CD4-positive, alpha-beta T cell treated with Interleukin-2 at 100 ng/mL for 4 hours (primary cell): Measurements from ENCODE around the gene ATF3.

Experiments used
- DNase-seq: peaks from one replicate; pipeline ENCODE4 v3.0.0-alpha.2; 2020; ENCODE audit warnings: low spot score

The ATF3 gene

DNA sequence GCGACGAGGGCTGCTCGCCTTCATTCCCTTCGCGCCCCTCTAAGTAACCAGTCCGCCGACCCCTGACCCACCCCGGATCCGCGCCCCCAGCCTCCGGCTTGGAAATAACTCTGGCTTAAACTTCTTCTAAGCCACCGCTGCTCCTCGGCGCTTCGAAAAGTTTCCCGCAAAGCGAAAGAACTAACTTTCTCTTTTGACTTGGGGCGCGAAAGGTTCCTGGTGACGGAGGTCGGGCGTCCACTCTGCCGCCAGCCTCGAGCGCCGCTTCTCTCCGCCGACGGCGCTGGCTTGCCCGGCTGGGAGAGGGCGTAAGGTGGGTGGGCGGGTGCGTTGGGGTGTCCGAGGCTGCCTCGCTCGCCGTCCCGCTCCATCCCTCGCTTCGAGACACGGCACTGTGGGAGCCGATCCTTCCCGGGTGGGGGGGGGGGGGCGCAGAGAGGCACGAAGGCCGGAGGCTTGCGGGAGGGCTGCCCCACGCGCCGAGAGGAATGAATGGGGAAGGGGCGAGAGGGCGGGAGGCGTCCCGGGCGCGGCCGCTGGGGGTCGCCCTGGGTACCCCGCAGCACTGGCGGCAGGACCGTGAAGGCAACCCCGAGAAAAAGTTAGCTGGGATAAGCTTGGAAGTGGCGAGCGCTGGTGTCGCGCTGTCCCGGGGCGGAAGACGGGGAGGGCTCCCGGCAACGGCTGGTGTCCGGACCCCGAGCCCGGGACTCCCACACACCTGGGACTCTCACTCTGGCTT, 569 bp downstream of the ATF3 start:
- peak; percentile 49 for DNase-seq

DNA sequence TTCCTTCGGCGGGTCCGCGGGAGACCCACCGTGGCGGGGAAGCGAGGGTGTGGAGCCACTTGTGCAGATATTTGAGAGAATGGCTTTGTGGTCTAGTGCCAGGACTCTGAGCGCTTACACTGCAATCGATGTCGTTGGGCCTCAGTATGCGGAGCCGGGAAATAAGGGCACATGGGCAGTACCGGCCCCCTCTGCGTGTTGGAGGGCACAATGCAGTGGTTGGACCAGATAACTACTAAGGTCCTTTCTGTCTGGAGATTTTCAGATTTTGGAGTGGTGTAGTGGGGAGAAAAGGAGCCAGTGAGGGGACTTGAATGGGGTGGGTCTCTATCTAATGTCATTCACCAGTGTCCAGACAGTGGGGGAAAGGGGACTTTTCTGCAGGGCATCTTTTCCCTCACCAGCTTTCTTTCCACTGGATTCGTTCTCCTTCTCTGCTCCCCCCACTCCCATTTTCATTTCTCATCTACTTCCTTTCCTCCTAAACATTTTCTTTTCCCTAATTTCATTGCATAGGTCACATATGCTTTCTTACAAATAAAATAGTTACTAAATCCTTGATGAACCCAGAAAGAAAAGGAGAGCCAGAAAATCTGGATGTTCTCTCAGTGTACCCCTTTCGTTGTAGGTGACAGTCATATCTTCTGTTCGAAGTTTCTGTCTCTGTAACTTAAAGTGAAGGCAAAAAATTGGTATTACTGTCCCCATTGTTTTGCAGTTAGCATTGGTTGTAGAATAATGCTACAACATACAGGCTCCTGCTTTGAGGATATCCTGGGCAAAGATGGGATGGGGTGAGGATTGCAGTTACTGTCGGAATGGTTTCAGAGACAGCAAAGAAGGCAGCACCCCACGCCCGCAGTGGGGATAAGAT, 1.4 kb downstream of the ATF3 start:
- no peak for DNase-seq

- DNase-seq, result no peak
Observed at GRCh38 chr1:212610575-212610967, 2.0 kb downstream of the ATF3 start.

DNA sequence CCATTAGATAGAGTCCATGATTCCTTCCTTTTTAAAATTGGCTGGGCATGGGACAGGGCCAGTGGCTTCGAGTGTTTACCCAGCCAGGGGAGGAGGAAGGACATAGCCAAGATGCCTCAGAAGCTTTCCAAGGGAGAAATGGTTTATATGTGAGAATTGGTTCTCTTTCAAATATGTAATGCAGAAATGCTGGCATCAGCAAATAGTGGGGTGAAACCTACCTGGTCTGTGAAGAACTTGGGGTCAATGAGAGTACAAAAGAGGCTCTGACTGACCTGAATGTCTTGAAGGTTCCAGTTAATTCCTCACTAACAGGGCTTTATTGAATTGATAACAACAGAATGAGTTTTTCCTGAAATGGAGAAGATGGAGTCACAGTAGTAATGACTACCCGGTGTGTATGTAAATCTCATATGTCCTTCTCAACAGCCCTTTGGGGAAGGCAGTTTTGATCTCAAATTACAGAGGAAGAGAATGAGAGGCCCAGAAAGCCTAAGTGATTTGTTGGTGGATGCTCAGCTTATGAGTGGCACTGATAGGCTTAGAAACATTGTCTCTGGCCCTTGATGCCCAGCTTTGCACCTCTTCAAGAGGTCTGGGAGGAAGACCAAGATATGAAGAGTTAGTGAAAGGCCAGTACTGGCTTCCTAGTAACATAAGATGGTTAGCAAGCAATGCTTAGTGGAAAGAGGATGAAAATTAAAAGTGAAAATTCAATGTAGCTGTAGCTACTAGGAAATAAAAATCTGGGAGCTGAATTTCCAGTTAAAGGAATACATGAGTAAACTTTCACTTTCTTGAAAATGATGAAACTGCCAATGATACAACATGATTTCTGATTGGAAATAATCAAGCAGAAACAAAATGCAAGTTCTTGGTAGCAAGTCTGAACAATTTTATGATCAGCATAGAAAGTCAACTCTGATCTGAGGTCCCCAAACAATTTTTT, 2.7 kb downstream of the ATF3 start:
- no peak for DNase-seq

DNA sequence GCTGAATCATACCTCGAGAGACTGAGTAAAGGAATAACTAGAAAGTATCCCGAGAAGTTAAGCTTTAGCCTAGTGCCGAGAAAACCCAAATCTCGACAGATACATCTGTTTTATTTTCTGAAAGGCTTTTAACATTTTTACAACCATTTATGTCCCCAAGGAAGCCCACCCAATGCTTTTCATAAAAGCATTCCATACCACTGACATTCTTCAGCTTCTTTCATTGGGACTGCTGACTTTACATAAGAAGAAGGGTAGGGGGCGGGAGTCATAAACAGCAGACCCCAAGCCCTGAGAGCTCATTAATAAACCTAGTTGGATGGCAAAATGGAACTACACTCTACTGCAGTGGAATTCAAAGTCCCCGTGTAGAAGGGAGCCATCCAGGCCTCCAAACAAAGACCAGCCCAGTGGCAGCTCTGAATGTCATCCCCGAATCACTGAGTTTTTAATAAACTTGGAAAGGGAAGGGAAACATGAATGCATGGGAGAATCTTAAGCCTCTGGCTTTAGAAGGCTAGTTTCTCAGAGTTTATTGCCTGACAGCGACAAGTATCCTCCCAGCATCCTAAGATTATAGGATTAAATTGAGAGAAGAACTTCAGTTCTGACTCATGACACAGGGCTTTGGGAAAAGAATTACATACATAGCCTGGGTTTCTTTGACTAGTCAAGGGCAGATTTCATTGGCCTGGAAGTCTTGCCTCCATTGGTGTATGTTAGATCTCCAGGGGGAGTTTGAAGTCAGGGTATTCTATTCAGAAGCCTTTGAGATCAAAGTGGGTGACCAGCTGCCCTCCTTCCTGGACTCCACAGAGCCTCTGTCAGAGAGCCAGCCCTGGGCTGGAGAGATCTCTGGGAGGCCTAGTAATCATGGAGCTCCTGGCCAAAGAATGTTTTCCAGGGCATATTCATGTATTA, 3.7 kb downstream of the ATF3 start:
- DNase-seq, result no peak

GRCh38 chr1:212613440-212614335, 5.1 kb downstream of the ATF3 start:
- DNase-seq, result no peak

DNA sequence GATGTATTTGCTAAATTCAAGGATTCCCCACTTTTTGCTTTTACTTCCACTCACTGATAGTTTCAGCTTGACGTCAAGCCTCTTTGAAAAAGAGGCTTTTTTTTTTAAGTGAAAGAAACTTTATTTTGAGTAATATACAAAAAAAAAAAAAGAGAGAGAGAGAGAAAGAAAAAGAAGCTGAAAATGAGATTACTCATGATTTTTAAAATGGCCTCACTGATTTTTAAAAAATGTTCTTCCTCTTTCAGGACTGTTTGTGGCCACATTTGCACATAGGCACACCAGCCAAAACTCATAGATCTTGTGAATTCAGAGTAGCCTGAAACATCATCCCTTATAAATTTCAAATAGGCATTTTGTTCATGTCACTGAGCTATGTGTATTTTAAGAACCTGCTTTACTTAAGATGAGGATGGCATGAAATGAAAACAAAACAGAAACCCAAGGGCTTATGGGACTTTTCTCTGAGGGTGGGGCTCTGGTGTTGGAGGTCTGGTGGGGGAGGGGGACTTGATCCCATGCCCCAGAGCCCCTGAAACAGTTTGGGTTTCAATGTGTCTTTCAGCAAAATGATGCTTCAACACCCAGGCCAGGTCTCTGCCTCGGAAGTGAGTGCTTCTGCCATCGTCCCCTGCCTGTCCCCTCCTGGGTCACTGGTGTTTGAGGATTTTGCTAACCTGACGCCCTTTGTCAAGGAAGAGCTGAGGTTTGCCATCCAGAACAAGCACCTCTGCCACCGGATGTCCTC, 6.1 kb downstream of the ATF3 start:
- DNase-seq, result no peak

DNA sequence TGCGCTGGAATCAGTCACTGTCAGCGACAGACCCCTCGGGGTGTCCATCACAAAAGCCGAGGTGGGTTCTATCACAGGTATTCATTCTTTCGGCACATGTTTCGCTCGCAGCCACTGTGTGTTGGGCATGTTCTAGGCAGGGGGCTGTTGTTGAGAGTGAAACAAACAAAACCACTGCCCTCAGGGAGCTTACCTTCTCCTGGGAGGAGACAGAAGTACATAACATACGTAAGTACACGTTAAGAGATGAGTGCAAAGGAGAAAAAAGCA, 6.6 kb downstream of the ATF3 start:
- no peak for DNase-seq

GRCh38 chr1:212618466-212619210, 10.1 kb downstream of the ATF3 start:
- no peak for DNase-seq

DNA sequence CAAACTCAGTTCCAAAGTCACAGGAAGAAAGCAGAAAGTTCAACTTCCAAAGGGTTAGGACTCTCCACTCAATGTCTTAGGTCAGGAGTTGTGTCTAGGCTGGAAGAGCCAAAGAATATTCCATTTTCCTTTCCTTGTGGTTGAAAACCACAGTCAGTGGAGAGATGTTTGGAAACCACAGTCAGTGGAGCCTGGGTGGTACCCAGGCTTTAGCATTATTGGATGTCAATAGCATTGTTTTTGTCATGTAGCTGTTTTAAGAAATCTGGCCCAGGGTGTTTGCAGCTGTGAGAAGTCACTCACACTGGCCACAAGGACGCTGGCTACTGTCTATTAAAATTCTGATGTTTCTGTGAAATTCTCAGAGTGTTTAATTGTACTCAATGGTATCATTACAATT, 11.7 kb downstream of the ATF3 start:
- DNase-seq, result no peak

GRCh38 chr1:212621043-212621948, 12.7 kb downstream of the ATF3 start:
- DNase-seq, result no peak

GRCh38 chr1:212621949-212622305, 13.4 kb downstream of the ATF3 start:
- DNase-seq, result no peak

DNA sequence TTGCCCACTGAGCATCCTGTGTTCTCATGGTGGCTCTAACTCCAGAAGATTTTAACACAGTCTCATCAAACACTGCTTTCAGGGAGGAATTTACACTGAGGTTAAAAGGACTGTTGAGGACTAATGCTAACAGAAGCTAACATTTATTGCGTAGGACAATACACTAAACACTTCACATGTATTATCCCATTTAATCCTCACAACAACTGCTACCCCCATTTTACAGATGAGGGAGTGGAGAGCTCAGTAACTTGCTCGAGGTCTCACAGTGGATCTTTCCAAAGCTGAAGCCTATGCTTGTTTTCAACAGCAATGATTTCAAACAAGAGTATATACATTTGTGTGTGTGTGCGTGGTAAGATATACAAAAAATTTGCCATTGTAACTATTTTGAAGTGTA, 13.9 kb downstream of the ATF3 start:
- no peak for DNase-seq

DNA sequence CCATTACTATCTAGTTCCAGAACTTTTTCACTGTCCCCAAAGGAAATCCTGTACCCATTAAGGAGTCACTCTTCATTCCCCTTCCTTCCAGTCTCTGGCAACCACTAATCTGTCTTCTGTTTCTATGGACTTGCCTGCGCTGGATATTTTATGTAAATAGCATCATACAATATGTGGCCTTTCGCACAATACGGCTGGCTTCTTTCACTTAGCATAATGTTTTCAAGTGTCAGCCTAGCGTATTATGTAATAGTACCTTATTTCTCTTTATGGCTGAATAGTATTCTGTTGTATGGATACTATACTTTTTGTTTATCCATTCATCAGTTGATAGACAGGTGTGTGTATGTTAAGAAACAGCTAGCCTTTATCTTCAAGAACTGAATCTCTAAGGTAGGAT, 14.3 kb downstream of the ATF3 start:
- no peak for DNase-seq

DNA sequence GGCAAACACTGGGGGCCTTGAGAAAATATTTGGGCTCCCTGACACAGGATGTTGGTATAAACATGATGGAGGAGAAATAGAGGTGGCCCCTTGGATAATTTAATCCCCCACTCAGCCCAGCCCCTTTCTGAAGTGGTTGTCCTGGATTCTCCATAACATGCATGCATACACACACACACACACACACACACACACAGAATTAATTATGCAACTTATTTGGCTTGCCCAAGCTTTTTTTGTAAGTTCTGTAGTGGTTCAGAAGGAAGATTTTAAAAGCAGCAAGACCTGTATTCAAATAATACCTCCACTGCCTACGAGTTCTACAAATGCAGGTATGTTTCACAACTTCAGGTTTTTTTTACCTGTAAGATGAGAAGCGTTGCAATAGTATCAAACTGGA, 15.0 kb downstream of the ATF3 start:
- no peak for DNase-seq

DNA sequence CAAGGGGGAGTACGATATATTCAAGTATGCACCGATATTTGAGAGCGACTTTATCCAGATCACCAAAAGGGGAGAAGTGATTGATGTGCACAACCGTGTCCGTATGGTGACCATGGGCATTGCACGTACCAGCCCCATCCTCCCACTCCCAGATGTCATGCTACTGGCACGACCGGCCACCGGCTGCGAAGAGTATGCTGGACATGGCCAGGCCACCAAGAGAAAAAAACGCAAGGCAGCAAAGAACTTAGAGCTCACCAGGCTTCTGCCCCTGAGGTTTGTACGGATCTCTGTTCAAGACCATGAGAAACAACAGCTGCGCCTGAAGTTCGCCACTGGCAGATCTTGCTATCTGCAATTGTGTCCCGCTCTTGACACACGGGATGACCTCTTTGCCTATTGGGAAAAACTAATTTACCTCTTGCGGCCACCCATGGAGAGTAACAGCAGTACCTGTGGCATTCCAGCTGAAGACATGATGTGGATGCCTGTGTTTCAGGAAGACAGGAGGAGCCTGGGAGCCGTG, 16.5 kb downstream of the ATF3 start:
- no peak for DNase-seq

GRCh38 chr1:212625781-212626450, 17.4 kb downstream of the ATF3 start:
- no peak for DNase-seq
